HG03159 (cell line): ENCODE results near the gene FXYD2.
"Not testable (repeated sequence)": the region's sequence is repeated elsewhere in the genome, so short reads cannot be mapped to it uniquely, and the experiment has no call there.

Experiments used
- ATAC-seq: cut with Tn5 transposase; IDR thresholded peaks from one replicate; pipeline ENCODE4 v1.9.1; 2021; ENCODE audit warnings: mild to moderate bottlenecking, moderate library complexity; ENCODE audit not compliant: unreplicated experiment

The FXYD2 gene

GRCh38 chr11:117824571-117825537, at the start of gene FXYD2:
Gene FXYD2, minus strand, starts transcription at chr11:117824744. Its CDS starts 66 bp downstream, at chr11:117824678.
- ATAC-seq = no peak

DNA sequence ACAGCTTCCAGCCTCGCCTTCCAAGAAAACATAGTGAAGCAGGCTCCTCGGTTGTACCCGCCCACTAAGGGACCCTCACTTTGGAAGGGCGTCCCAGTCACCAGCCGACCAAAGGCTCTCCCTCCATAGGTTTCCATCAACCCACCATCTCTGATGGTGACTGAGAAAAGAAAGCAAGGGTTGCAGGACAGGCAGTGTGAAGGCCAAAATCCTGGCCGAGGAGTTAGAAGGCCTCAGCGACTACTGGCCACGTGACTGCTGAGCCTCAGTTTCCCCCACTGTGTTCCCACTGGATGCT, 49.2 kb upstream of the FXYD2 start:
- no peak for ATAC-seq

GRCh38 chr11:117872975-117873827, 48.7 kb upstream of the FXYD2 start:
- no peak for ATAC-seq

DNA sequence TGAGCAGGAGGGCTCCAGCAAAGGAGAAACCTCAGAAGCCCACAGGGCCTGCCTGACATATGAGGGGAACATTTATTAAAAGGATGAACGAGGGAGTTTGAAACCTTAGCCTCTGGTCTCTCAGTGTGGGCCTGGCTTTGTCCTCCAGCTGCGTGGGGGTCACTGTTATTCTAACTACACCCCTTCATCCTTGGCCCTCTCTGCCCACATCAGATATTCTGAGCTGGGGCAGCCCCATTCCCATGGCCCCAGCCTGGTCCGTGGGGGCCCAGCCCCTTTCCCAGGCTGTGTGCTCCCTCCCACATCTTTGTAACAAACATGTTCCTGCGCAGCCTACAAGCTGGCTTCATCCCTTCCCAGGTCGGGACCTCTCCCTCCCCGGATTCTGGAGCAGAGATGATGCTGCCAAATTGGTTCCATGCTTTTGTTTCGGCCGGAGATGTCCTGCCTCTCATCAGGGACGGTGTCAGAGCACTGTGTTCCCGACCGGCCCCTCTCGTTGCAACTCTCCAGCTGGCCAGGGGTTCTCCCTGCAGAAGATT, 47.9 kb upstream of the FXYD2 start:
- ATAC-seq = no peak

- no peak for ATAC-seq
Measured at GRCh38 chr11:117871784-117872183, 47.2 kb upstream of the FXYD2 start.

GRCh38 chr11:117871160-117871559, 46.6 kb upstream of the FXYD2 start:
- ATAC-seq = no peak

- ATAC-seq = no peak
Measured at GRCh38 chr11:117870103-117870952, 45.8 kb upstream of the FXYD2 start.

GRCh38 chr11:117869604-117870003, 45.1 kb upstream of the FXYD2 start:
- no peak for ATAC-seq

DNA sequence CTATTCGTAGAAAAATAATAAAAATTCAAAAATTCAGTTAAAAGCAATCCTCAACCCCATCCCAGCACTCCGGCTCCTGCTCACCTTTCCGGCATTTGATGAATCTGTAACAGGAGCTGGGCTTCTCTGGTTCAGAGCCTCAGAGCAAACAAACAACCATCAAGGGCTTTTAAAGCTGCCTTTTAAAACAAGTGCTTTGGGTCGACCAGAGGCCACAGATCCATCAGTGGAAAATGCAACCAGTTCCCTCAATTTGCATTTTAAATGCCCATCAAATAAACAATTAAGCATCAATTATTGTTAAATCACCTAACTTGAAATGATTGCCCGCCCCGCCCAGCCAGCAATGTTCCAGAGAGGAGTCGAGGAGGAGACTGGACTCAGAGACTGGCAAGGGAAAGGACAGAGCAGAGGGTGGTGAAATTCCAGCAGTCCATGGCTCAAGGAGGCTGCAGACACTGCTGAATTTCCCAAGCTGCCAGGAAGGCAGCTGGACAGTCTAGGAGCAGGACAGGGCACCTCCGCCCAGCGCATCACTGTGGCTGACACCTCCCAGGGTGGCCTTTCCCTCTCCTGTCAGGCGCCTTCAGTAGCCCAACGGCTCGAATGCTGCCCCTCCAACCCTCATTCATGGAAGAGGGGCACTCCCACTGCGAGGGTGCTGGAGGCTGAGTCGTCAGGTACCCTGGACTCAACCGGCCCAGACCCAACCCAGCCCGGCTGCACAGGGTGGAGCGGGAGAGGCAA, 44.4 kb upstream of the FXYD2 start:
- ATAC-seq = no peak

DNA sequence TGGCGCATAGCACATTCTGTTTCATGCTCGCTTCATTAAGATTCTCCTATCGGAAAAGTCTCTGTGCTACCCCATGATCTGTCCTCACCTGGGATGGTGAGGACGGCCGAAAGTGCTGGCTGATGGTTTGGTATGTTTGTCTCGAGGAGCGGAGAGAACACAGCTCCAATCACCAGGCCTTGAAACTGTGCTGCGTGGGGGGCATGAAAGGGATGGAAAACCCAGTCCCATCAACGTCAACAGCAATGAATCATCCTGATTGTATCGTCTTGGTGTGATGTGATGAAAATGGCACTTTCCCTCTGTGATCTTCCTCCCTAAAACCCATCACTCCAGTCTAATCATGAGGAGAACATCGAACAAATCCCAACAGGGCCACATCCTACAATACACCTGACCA, 43.5 kb upstream of the FXYD2 start:
- no peak for ATAC-seq

GRCh38 chr11:117866526-117866925, 42.0 kb upstream of the FXYD2 start:
- no peak for ATAC-seq

- not testable (repeated sequence) for ATAC-seq
Measured at GRCh38 chr11:117865546-117865945, 41.0 kb upstream of the FXYD2 start.

DNA sequence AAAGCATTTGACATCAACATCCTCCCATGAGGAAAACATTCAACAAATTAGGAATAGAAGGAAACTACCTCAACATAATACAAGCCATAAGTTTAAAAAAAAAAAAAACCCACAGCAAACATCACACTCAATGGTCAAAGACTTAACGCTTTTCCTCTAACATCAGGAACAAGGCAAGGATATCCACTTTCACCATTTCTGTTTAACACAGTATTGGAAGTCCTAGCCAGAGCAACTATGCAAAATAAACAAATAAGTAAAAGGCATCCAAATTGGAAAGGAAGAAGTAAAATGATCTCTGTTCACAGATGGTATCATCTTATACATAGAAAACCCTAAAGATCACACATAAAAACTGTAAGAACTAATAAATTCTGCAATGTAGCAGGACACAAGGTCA, 38.8 kb upstream of the FXYD2 start:
- no peak for ATAC-seq

DNA sequence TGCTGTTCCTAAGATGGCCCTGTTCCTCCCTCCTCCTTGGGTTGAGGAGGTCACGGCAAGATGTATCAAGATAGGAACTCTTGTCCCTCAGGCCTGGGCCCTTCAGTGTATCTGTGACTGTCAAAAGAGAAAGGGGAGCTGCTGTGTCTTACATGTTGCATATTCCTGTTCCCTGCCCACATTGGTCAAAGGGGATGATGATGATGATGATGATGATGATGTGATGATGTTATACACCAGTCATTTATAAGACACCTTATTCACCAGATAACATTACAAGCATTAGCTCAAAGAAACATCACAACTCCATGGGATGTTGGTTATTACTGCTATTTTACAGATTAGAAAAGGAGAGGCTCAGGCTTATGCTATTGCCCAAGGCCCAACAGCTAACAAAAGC, 38.2 kb upstream of the FXYD2 start:
- no peak for ATAC-seq

DNA sequence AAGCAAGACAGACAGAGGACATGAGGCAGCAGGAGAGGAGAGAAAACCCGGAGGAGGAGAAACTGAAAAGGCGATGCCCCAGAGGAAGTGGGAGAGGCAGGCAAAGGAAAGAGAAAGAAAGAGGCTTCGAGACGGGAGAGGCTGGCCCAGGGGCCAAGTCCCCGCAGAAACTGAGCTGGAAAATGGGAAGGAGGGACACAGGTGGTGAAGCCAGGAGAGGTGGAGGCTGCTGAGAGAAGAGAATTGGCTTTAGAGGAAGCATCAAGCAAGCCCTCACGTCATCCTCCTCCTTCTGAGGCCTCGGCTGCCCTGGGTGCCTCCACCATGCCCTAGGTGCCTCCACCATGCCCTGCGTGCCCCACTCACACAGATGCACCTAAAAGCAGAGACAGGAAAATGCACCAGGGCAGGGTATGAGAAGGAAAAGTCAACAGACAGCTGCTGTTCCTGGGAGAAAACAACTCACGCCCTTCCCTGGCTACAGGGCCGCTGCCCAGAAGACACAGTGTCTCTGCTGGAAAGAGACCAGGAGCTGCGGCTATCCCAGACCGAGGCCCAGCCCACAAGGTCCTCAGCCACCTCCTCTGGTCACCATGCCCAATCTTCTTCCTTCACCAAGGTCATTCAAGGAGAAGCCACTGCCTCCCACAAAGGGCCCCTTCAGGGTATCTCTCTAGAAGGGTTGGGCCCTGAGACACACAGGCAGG, 37.6 kb upstream of the FXYD2 start:
- no peak for ATAC-seq

GRCh38 chr11:117861151-117862018, 36.8 kb upstream of the FXYD2 start:
- no peak for ATAC-seq

DNA sequence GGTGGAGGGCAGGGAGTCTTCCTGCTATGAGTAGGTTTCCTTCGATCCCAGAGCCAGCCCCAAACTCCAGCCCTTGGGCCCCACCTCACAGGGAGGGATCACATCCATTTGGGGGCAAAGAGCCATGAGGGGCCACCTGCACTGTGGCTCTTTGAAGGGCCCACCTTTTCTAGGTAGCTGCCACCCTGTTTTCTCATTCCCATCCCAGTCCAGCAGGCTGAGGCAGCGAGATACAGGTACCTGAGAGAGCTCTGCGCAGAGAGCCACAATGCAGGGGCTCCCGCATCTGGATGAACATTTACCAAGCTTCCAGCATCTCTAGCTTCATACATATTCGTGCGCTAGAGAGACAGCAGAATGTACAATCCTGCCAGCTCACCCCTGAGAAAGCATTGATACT, 35.6 kb upstream of the FXYD2 start:
- no peak for ATAC-seq

DNA sequence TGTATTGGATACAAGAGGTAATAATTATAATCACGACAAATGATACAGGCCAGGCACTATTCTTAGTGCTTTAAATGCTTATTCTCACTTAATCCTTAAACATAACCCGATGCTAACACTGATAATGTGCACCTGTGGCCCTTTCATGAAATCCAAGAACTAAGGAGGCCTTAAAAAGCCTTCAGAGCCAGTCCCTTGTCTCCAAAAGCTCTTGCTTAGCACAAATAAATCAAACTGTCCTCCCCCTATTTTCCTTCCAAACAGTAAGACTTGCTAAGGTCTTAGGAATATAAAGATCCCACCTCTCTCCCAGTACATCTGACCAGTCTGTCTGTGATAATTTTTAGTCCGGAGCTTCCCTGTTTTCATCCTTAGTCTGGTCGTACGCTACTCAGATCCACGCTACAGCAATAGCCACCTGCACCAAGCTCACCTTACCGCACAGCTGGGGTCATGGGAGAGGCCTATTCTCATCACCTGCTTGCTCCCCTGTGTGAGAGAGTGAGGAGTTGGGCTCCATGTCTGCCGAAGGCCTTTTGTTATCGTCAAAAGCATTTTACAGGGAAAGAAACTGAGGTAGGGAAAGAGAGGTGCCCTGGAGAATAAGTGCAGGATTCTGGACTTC, 35.1 kb upstream of the FXYD2 start:
- no peak for ATAC-seq
